Measurements from ENCODE around the gene RGMB. TPM values are rescaled to one million over a fixed set of nuclear protein-coding genes. Genes with fewer than 3 reads are reported as not detected.
"Not testable (repeated sequence)": the region's sequence is repeated elsewhere in the genome, so short reads cannot be mapped to it uniquely, and the experiment has no call there.

The RGMB gene, protein sequence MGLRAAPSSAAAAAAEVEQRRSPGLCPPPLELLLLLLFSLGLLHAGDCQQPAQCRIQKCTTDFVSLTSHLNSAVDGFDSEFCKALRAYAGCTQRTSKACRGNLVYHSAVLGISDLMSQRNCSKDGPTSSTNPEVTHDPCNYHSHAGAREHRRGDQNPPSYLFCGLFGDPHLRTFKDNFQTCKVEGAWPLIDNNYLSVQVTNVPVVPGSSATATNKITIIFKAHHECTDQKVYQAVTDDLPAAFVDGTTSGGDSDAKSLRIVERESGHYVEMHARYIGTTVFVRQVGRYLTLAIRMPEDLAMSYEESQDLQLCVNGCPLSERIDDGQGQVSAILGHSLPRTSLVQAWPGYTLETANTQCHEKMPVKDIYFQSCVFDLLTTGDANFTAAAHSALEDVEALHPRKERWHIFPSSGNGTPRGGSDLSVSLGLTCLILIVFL
- 20.0 TPM for total RNA-seq

DNA sequence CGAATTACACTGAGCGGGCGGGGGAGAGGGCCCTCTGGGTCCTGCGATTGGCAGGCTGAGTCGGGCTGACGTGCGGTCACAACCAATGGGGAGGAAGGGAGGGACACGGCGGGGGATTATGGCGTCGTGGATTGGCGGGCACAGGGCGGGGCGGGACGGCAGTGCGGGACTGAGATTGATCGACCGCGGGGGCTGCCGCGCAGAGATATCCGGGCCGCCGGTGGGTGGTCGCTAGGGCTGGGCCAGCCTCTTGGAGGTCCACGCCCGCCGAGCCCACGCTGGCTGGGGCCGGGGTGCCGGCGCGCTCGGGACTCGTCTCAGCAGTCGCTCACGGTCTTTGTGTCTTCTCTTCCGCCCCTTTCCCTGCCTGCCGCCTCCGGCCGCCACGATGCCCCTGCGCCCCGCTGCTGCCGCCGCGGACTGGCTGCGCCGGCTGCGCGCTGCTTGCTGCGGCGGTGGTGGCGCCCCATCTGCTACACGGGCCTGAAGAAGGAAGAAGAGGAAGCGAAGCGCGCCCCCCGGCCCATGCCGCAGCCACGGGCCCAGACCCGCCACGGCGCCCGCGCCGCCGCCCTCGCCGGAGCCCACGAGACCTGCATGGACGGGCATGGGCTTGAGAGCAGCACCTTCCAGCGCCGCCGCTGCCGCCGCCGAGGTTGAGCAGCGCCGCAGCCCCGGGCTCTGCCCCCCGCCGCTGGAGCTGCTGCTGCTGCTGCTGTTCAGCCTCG lies at the start of gene RGMB:
RGMB (plus strand) TSS at position 200 of the 728 bp plus-strand sequence; CDS start at position 608, 408 bp downstream.
- peak; percentile 99 for DNase-seq (ENCODE audit: low spot score)

DNA sequence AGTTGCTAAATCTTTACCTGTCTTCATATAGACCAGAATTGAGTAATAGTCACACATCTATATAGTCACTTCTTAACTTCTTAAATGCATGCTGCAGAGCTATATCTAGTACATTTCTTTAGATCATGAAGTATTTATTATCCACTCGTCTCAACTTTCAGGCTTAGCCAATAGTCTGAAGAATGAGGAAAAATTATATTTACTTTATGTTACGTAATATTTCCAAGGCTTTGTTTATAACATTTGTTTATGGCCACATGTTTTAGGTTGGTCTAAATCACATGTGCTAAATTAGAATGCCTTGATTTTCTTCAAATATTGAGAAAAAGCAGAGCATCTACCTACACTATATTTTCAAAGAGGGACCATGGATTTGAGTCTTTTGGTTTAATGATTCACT lies 47.2 kb upstream of the RGMB start:
- DNase-seq (ENCODE audit: low spot score), result no peak

DNA sequence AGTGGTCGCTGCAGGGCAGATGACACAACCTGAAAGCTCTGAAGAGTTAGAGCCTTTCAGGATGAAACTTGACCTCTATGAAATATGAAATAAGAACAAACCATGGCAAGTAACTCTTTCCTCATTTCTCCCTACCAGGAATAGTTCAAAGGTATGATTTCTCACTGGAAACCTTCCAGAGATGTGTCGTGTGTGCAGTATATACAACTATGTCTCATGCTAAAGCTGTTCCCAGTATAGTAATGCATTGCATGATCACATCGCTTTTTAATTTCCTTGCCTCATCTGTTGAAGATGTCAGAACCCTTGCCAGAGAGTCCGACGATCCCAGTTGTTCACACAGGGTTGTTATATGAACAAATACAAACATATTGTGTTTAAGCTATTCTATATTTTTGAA lies 45.8 kb upstream of the RGMB start:
- no peak for DNase-seq (ENCODE audit: low spot score)

DNA sequence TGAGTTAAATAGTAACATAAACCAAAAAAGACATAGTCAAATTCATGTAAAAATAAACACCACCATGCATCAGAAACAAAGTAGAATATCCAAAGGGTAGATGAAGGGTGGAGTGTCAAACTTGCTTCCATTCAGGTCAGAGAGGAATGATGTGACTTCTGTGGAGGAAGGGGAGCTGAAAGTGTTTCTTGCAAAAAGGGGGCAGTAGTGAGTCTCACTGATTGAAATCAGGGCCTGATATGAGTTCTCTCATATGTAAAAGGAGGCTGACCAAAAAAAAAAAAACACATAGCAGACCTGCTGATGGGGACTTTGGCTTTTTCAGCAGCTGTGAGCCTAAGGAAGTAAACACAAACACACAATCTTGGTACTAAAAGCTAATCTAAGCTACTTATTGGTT lies 38.8 kb upstream of the RGMB start:
- DNase-seq (ENCODE audit: low spot score), result no peak

DNA sequence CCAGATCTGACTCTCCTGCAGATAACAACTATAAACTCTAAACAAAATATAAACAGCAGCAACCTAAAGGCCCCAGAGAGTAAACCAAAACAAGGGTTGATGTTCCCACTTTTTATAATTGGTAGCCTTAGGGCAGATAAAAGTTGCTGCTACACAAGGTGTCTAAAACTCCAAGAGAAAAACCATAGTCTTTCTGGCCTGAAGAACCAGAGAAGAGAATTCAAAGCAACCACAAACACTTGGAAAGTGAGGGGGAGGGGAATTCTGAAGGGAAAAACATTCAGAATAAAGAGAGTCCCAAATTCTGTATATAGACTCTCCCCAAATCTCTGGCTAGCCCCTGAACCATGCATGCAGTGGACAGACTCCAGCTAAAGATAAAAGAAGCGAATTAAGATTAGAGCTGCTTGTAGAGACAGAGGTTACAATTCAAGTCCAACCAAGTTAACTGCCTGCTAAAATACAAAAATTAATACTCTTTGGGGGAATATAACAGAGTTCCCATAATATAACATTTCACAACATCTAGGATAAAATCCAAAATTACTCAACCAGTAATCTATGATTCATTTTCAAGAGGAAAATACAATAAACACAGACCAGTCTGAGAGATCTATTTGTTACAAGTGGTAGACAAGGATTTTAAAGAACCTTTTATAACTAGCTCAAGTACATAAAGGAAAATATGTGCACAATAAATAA lies 37.5 kb upstream of the RGMB start:
- no peak for DNase-seq (ENCODE audit: low spot score)

DNA sequence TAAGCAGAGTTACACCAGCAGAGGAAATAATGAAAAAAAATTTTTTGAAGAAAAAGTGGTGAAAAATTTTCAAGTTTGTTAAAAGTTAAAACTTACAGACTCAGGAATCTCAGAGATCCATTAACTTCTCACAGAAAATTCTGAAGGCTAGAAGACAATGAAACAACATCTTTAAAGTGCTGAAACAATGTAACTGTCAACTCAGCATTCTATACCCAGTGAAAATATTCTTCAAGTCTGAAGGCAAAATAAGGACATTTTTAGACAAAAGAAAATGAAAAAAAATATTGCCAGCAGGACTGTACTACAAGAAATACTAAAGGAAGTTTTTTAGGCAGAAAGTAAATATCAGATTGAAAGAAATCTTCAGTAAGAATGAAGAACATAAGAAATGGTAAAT lies 36.7 kb upstream of the RGMB start:
- no peak for DNase-seq (ENCODE audit: low spot score)

DNA sequence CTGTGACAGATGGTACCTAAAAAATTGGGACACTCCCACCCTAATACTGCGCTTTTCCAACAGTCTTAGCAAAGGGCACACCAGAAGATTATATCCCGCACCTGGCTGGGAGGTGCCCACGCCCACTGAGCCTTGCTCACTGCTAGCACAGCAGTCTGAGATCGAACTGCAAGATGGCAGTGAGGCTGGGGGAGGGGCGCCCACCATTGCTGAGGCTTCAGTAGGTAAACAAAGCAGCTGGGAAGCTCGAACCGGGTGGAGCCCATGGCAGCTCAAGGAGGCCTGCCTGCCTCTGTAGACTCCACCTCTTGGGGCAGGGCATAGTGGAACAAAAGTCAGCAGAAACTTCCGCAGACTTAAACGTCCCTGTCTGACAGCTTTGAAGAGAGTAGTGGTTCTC lies 36.0 kb upstream of the RGMB start:
- DNase-seq (ENCODE audit: low spot score), result not testable (repeated sequence)

DNA sequence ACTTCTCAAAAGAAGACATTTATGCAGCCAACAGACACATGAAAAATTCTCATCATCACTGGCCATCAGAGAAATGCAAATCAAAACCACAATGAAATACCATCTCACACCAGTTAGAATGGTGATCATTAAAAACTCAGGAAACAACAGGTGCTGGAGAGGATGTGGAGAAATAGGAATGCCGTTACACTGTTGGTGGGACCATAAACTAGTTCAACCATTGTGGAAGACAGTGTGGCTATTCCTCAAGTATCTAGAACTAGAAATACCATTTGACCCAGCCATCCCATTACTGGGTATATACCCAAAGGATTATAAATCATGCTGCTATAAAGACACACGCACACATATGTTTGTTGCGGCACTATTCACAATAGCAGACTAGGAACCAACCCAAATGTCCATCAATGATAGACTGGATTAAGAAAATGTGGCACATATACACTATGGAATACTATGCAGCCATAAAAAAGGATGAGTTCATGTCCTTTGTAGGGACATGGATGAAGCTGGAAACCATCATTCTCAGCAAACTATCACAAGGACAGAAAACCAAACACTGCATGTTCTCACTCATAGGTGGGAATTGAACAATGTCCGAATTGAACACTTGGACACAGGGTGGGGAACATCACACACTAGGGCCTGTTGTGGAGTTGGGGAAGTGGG lies 34.8 kb upstream of the RGMB start:
- DNase-seq (ENCODE audit: low spot score), result not testable (repeated sequence)

DNA sequence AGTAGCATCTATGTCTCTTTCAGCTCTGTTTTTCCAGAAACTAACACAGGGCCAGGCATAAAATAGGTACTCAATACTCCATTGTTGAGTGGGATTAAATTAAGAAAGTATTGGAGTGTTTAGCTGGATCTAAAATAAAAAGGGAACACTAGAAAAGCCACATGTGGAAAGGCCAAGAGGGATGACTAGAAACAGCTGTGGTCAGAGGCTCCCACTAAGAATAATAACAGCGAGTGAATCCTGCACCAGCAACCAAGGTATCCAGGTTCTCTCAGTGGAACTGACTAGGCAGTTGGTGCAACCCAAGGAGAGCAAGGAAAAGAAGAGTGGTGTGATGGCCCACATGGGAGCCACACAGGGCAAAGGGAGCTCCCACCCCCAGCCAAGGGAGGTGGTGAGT lies 31.5 kb upstream of the RGMB start:
- no peak for DNase-seq (ENCODE audit: low spot score)

DNA sequence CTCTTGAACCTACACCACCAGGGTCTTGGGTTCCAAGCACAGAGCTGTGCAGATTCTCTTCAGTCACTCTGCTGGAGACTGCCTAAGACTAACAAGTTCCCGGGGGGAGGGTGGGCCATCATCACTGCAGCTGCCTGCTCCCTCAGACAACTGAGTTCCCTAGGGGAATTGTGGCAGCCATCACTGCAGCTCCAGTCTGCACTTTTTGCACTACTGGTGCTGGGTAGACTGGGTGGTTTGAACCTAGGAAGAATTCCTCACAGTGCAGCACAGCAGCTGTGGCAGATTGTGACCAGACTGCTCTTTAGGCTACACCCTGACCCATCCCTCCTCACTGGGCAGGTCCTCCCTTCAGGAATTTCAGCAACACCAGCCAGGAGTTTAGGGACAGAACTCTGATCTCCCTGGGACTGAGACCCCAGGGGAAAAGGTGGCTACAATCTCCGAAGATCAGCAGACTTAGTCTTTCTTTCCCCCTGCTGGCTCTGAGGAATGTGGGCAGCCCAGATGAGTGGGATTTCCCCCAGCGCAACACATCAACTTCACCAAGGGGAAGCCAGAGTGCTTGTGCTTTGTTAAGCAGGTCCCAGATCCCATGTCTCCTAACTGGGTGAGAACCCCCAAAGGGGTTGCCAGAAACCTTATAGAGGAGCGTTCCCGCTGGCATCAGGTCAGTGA lies 30.9 kb upstream of the RGMB start:
- DNase-seq (ENCODE audit: low spot score), result no peak

DNA sequence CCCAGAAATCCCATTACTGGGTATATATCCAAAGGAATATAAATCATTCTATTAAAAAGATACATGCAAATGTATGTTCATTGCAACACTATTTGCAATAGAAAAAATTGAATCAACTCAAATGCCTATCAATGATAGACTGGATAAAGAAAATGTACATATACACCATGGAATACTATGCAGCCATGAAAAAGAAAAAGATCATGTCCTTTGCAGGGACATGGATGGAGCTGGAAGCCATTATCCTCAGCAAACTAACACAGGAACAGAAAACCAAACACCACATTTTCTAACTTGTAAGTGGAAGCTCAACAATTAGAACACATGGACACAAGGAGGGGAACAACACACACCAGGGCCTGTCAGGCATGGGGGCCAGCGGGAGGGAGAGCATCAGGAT lies 25.2 kb upstream of the RGMB start:
- not testable (repeated sequence) for DNase-seq (ENCODE audit: low spot score)

DNA sequence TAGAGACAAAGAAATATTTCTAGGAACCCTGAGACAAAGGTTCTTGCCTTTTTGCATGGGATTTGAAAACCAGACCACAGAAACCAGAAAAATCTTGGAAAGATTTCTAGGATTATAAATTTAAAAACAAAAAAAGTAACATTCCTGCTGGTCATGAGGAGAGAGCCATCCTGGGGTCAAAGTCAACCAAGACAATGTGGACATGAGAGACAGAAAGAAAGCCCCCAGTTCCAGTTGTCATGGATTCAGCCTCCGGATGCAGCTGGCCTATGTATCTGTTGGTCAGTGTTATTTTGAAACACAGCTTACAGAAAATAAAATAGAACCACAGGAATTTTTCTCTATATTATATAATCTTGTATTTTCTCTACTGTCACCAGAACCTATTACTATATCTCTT lies 24.4 kb upstream of the RGMB start:
- no peak for DNase-seq (ENCODE audit: low spot score)

DNA sequence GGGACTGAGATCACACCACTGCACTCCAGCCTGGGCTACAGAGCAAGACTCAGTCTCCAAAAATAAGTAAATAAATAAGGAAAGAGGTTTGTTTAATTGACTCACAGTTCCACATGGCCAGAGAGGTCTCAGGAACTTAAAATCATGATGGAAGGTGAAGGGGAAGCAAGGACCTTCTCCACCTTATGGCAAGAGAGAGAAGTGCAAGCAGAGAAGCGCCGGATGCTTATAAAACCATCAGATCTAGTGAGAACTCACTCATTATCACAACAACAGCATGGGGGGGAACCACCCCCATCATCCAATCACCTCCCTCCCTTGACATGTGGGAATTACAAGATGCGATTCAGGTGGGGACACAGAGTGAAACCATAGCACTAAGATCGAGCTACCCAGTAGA lies 22.8 kb upstream of the RGMB start:
- no peak for DNase-seq (ENCODE audit: low spot score)

DNA sequence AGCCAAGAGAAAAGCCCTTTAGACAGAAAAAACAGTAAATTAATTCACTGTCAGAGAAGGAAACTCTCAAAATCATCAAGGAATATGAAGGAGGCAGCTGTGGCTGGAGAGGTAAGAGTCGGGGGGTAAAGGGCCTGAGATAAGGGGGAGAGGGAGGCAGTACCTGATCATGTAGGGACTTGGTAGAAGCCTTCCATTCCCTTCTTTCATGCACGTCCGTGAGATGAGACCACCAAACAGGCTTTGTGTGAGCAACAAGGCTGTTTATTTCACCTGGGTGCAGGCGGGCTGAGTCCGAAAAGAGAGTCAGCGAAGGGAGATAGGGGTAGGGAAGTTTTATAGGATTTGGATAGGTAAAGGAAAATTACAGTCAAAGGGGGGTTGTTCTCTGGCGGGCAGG lies 21.1 kb upstream of the RGMB start:
- DNase-seq (ENCODE audit: low spot score), result not testable (repeated sequence)

DNA sequence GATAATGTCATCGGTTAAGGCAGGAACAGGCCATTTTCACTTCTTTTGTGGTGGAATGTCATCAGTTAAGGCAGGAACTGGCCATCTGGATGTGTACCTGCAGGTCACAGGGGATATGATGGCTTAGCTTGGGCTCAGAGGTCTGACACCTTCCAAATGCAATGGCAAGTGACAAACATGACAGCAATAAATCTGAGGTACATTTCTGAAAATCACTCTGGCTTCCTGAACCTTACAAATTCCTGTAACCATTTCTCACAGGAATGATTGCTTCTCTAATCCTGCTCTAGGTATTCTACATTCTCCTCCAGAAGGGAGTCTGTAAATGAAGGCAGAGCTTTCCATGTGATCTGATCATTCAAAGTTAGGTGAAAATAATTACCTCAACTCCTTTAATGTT lies 20.7 kb upstream of the RGMB start:
- DNase-seq (ENCODE audit: low spot score), result not testable (repeated sequence)

DNA sequence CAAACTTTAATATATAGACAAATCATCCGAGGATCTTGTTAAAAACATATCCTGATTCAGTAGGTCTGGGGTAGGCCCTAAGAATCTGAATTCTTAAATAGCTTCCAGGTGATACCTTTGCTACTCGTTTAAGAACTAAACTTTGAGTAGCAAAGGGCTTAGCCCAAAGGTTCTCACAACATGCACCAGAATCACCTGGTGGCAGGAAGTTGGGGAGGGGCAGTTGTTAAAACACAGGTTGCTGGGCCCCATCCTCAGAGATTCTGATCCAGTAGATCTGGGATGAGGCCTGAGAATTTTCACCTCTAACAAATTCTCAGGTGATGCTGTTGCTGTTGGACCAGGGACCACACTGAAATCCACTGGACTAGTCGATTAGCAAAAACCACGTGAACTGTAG lies 20.0 kb upstream of the RGMB start:
- DNase-seq (ENCODE audit: low spot score), result no peak

DNA sequence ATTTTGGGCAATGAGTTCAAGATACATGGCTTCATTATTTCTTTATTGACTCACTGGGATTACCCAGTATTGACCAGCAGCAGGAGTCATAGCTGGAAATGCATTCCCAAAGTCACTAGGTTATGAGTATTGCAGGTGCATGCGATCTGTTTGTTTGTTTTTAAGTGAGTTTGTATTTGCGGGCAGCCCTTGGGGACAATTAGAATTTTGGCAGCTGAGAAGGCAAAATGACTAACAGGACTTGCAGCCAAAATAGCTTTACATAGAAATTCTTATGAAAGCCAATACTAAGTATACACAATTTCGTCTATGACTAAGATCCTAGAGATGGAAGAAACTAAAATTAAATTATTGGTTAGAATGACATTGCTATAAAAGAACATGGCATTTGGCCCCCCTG lies 18.1 kb upstream of the RGMB start:
- no peak for DNase-seq (ENCODE audit: low spot score)

DNA sequence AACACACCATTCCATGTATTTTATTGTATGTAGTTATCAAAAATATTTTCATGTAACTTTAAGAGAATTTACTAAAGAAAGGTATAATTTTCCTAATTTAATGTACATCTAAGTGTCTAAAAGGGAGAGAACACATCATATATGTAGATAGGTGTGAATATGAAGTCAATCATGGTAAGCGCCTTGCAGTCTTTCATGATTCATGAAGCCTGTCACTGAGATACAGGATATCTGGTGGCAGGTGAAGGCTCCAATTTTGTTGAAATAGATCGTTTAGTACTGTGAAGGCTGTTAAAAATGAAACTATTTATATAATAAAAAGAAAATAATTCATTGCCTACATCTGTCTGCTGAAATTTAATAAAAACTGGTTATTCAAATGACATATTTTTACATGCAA lies 15.5 kb upstream of the RGMB start:
- no peak for DNase-seq (ENCODE audit: low spot score)

DNA sequence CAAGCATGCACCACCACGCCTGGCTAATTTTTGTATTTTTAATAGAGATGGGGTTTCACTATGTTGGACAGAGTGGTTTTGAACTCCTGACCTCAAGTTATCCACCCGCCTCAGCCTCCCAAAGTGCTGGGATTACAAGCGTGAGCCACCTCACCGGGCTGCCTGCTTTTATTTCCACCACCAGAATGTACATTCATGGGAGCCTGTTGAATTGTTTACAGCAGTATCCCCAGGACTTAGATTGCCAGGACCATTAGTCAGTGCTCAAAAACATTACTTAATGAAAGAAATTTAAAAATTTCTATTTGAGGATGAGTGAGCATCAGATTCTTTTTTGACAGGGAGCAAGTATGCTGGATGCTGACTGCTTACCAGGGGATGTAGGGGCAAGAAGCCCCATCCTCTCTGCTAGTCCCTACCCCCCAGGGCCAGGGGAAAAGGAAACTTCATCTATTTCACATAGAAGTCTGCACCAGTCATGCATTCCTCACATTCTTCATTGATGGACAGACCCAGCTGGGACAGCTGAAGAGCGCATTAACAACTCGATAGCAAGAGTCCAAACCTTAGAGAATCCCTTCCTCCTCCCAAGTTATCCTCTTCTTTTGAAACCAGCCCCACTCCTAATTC lies 10.3 kb upstream of the RGMB start:
- DNase-seq (ENCODE audit: low spot score), result no peak

DNA sequence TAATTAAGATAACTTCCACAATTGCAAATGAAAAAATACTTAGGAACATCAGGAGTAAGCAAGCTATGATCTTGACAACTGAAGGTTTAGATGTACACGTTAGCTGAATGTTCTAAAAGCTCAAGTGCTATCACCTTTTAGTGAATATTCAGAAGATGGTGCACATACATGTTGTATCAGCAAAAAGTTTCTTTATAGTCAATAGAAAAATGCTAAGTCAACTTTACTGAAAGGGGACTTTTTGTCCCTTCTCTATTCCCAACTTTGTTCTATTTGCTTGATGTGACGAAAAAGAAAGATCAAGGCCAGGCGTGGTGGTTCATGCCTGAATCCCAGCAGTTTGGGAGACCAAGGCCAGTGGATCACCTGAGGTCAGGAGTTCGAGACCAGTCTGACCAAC lies 7.6 kb upstream of the RGMB start:
- DNase-seq (ENCODE audit: low spot score), result no peak

DNA sequence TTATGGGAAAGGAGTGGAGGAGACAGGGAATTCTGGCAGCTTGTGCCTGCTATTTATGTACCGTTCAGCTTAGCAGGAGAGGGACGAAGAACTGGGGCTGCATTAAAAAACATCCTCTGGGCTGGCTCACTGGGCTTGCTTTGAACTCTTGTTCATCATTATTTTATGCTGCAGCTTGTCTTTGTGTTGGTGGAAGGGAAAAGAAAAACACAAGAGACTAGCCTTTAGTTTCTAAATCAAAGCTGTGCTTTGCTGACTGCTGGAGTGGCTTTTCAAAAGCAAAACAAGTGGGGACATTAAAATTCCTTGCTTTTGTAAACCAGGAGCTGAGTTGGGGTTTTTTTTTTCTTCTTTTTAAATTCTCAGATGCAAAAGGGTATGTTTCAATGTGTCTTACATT lies 5.9 kb upstream of the RGMB start:
- no peak for DNase-seq (ENCODE audit: low spot score)
